Measurements from ENCODE around the gene MRTFA.
A peak's percentile ranks its signal among the peaks of the same experiment; 100 is the strongest.

Gene MRTFA

DNA sequence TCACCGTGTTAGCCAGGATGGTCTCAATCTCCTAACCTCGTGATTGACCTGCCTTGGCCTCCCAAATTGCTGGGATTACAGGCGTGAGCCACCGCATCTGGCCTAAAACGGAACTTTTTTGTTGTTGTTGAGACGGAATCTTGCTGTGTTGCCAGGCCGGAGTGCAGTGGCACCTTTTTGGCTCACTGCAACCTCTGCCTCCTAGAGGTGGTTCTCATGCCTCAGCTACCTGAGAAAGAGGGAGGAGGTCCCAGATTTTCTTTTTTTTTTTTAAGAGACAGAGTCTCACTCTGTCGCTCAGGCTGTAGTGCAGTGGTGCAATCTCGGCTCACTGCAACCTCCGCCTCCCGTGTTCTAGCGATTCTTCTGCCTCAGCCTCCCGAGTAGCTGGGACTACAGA is 34.9 kb upstream of the MRTFA start:
- no peak for DNase-seq (ENCODE audit: low spot score)
- no peak for TF ChIP-seq CTCF (IDR thresholded peaks at IDR 0.05; ENCODE audit: extremely low read depth, missing control alignments)

- no peak for TF ChIP-seq CTCF (IDR thresholded peaks at IDR 0.05; ENCODE audit: extremely low read depth, missing control alignments)
- no peak for DNase-seq (ENCODE audit: low spot score)
Measured at GRCh38 chr22:40670058-40670457, 33.5 kb upstream of the MRTFA start.

DNA sequence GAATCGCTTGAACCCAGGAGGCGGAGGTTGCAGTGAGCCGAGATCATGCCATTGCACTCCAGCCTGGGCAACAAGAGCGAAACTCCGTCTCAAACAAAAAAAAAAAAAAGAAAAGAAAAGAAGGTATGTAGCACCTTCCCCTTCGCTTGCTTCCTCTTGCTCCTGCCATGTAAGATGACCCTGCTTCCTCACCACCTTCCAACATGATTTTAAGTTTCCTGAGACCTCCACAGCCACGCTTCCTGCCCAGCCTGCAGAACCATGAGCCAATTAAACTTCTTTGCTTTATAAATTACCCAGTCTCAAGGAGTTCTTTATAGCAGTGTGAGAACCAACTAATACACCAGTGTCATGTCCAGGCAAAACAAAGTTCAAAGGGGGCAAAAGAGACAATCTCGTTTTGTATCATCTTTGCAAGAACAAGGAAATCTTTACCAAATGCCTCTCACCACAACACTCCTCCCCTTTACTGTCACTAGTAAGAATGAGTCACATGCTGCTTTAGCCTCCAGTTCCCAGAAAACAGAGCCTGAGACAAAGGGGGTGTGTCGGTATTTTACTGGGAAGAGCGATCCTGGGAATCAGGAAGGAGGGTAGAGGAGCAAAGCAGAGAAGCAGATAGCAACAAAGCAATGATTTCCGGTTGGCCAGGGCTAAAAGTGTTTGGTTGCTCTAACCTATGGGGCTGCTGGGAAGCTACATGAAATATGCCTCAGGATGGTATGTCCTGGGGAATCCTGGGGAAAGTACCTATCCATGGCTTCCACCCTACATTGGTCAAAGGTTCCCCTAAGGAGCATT is 32.3 kb upstream of the MRTFA start:
- no peak for TF ChIP-seq CTCF (IDR thresholded peaks at IDR 0.05; ENCODE audit: extremely low read depth, missing control alignments)
- peak; percentile 27 for DNase-seq (ENCODE audit: low spot score)

DNA sequence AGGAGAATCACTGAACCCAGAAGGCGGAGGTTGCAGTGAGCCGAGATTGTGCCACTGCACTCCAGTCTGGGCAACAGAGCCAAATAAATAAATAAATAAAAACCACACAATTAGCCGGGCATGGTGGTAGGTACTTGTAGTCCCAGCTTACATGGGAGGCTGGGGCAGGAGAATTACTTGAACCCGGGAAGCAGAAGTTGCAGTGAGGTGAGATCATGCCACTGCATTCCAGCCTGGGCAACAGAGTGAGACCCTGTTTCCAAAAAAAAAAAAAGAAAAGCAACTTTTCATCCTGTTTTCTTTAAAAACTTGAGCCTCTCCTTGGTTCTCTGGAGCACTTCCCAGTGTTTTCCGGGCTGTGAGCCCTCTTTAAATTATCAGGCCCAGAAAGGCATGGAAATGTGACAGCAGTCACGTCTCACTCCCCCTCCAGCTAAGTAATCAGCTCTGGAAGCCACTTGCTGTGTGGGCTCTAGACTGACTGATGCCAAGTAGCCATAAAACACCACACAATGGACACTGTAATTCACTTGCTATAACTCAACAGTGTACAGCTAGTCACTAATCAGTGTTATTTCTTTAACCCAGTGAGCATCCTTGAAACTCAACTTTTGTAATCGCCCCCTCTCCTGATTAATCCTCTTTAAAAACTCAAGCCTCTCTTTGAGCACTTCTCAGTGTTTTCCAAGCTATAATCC is 29.8 kb upstream of the MRTFA start:
- DNase-seq (ENCODE audit: low spot score), result no peak
- no peak for TF ChIP-seq CTCF (IDR thresholded peaks at IDR 0.05; ENCODE audit: extremely low read depth, missing control alignments)

DNA sequence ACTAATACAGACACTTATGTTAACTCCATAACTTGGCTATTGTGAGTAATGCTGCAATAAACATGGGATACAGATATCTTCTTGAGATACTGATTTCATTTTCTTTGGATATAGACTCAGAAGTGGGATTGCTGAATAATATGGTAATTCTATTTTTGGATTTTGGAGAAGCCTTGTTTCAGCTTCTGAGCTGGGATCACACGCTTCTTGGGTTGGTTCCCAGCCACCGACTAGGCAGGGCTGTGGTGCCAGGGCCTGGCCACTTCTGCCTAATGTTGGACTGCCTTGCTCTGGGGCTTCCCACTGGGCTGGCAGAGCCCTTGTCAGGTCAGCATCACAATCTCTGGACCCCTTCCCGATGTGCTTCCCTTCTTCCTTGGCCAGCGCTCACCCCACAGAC is 28.8 kb upstream of the MRTFA start:
- no peak for DNase-seq (ENCODE audit: low spot score)
- TF ChIP-seq CTCF (IDR thresholded peaks at IDR 0.05; ENCODE audit: extremely low read depth, missing control alignments), result no peak

DNA sequence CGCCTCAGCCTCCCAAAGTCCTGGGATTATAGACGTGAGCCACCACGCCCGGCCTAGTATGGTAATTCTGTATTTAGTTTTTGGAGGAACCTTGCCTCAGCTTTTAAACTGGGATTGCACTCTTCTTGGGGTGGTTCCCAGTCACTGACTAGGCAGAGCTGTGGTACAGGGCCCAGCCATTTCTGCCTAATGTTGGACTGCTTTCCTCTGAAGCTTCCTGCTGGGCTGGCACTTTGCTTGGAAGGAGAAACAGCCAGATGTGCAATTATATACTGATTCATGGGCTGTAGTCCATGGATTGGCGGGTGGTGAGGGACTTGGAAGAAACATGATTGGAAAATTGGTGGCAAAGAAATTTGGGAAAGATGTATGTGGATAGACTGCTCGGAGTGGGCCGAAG is 25.2 kb upstream of the MRTFA start:
- TF ChIP-seq CTCF (IDR thresholded peaks at IDR 0.05; ENCODE audit: extremely low read depth, missing control alignments), result no peak
- DNase-seq (ENCODE audit: low spot score), result no peak

- peak; percentile 13 for DNase-seq (ENCODE audit: low spot score)
- TF ChIP-seq CTCF (IDR thresholded peaks at IDR 0.05; ENCODE audit: extremely low read depth, missing control alignments), result no peak
Measured at GRCh38 chr22:40660730-40661129, 24.2 kb upstream of the MRTFA start.

All from GM20000 (cell line).